Smooth muscle cell (in vitro differentiated cells): Measurements from ENCODE around the gene KLRD1. TPM values are rescaled to one million over a fixed set of nuclear protein-coding genes. Genes with fewer than 3 reads are reported as not detected.
"Not testable (repeated sequence)": the region's sequence is repeated elsewhere in the genome, so short reads cannot be mapped to it uniquely, and the experiment has no call there.

ENCODE experiments used
- DNase-seq: peaks from one replicate; lab custom pipeline; 2025; ENCODE audit not compliant: unreplicated experiment; lab: John Stamatoyannopoulos, UW
- H2AFZ ChIP-seq: fragments of 200-600 bp; sonication (generic); 2 replicates; pipeline ENCODE4 v1.6.0; 2016; ENCODE audit warnings: antibody characterized with exemption, low read depth, mild to moderate bottlenecking
- H3F3A ChIP-seq: fragments of 200-600 bp; sonication (generic); 2 replicates; pipeline ENCODE4 v1.6.0; 2017; ENCODE audit warnings: antibody characterized with exemption, low read depth
- H3K27ac ChIP-seq: fragments of 200-600 bp; sonication (generic); 2 replicates; pipeline ENCODE4 v1.5.1; 2016; ENCODE audit warnings: low read depth, mild to moderate bottlenecking
- H3K27me3 ChIP-seq: fragments of 200-600 bp; sonication (generic); 2 replicates; pipeline ENCODE4 v1.6.1; 2016; ENCODE audit warnings: low read depth, mild to moderate bottlenecking
- H3K36me3 ChIP-seq: fragments of 200-600 bp; sonication (generic); 2 replicates; pipeline ENCODE4 v1.5.1; 2016; ENCODE audit warnings: low read depth
- H3K4me1 ChIP-seq: fragments of 200-600 bp; sonication (generic); 2 replicates; pipeline ENCODE4 v1.5.1; 2016; ENCODE audit warnings: low read depth
- H3K4me2 ChIP-seq: fragments of 200-600 bp; sonication (generic); 2 replicates; pipeline ENCODE4 v1.6.0; 2016; ENCODE audit warnings: mild to moderate bottlenecking
- H3K4me3 ChIP-seq: fragments of 200-600 bp; sonication (generic); 2 replicates; pipeline ENCODE4 v1.5.1; 2016; ENCODE audit warnings: mild to moderate bottlenecking
- H3K79me2 ChIP-seq: fragments of 200-600 bp; sonication (generic); 2 replicates; pipeline ENCODE4 v1.6.0; 2016; ENCODE audit warnings: low read depth, mild to moderate bottlenecking
- H3K9ac ChIP-seq: fragments of 200-600 bp; sonication (generic); 2 replicates; pipeline ENCODE4 v1.6.0; 2016; ENCODE audit warnings: low read depth
- H3K9me3 ChIP-seq: fragments of 200-600 bp; sonication (generic); replicated peaks from 2 replicates; pipeline ENCODE4 v1.5.1; 2016; ENCODE audit warnings: low read depth
- H4K20me1 ChIP-seq: fragments of 200-600 bp; sonication (generic); 2 replicates; pipeline ENCODE4 v1.6.0; 2016; ENCODE audit warnings: low read depth
- CTCF ChIP-seq: fragments of 200-600 bp; sonication (generic); IDR thresholded peaks from 2 replicates; pipeline ENCODE4 v1.5.1; 2017; ENCODE audit warnings: borderline replicate concordance, mild to moderate bottlenecking, antibody characterized with exemption; ENCODE audit not compliant: insufficient read depth, poor library complexity, severe bottlenecking
- WGBS: methylation state at CpG from one replicate; pipeline ENCODE4 v1.1.7; 2016; ENCODE audit warnings: low lambda C conversion rate; 5-methylcytosine and 5-hydroxymethylcytosine counted together
- polyA plus RNA-seq: library from polyadenylated mRNA; unstranded; fragments of >200 nt; fragmentation: Nextera tagmentation; extraction: Ambion mirVana; gene quantifications from 2 replicates; pipeline ENCODE4 v1.2.1, GENCODE V29; 2016
- total RNA-seq: library from RNA; depleted of rRNA; stranded (reverse); fragments of >200 nt; gene quantifications from 2 replicates; pipeline ENCODE4 v1.2.3, GENCODE V29; 2014

KLRD1 gene
- total and polyA plus RNA-seq, 2 experiments from 2014 or later, result 0.09 to 0.18 TPM

GRCh38 chr12:10341892-10342509 is 34.3 kb downstream of the KLRD1 start:
- TF ChIP-seq CTCF, result no peak
- no peaks in the 10 kb centered on the region for H3K27me3 ChIP-seq
- no peaks in the 10 kb centered on the region for H3F3A ChIP-seq
- no peak for DNase-seq
- H3K27ac ChIP-seq, result no peak overlapping the region
- no peaks in the 10 kb centered on the region for H3K4me1 ChIP-seq
- H4K20me1 ChIP-seq, result no peaks in the 10 kb centered on the region
- no peaks in the 10 kb centered on the region for H3K9me3 ChIP-seq
- no peak overlapping the region for H2AFZ ChIP-seq
- 100% methylated on average over 1 of the region's 1 CpG for WGBS
- H3K4me3 ChIP-seq, result no peak overlapping the region
- H3K4me2 ChIP-seq, result no peak overlapping the region
- no peaks in the 10 kb centered on the region for H3K36me3 ChIP-seq
- no peaks in the 10 kb centered on the region for H3K79me2 ChIP-seq
- H3K9ac ChIP-seq, result no peak overlapping the region

- H2AFZ ChIP-seq, DNase-seq, H3K79me2 ChIP-seq, H3K27me3 ChIP-seq, H3K27ac ChIP-seq, H3K9ac ChIP-seq, H3F3A ChIP-seq, H4K20me1 ChIP-seq, H3K36me3 ChIP-seq, H3K4me3 ChIP-seq, H3K4me2 ChIP-seq, H3K9me3 ChIP-seq, H3K4me1 ChIP-seq: not testable (repeated sequence)
- 64% methylated on average over 3 of the region's 3 CpGs for WGBS
Observed at GRCh38 chr12:10351457-10351856, 43.8 kb downstream of the KLRD1 start.

- no peaks in the 10 kb centered on the region for H3F3A ChIP-seq
- no peaks in the 10 kb centered on the region for H3K9me3 ChIP-seq
- H3K4me3 ChIP-seq, result no peak overlapping the region
- DNase-seq, result no peak
- H3K36me3 ChIP-seq, result no peaks in the 10 kb centered on the region
- no peaks in the 10 kb centered on the region for H3K4me1 ChIP-seq
- WGBS, result 91% methylated on average over 4 of the region's 4 CpGs
- peak overlapping the region; percentile 81 for H2AFZ ChIP-seq
- H4K20me1 ChIP-seq, result no peaks in the 10 kb centered on the region
- H3K4me2 ChIP-seq, result no peak overlapping the region
- H3K9ac ChIP-seq, result no peak overlapping the region
- H3K27ac ChIP-seq, result peak overlapping the region; percentile 7
- no peak for TF ChIP-seq CTCF
- no peaks in the 10 kb centered on the region for H3K27me3 ChIP-seq
- no peaks in the 10 kb centered on the region for H3K79me2 ChIP-seq
Observed at GRCh38 chr12:10354071-10354470, 46.4 kb downstream of the KLRD1 start.

GRCh38 chr12:10354502-10354901 is 46.8 kb downstream of the KLRD1 start:
- no peaks in the 10 kb centered on the region for H3K36me3 ChIP-seq
- no peak for TF ChIP-seq CTCF
- H3K79me2 ChIP-seq, result no peaks in the 10 kb centered on the region
- no peak overlapping the region for H3K4me2 ChIP-seq
- no peak overlapping the region for H3K9ac ChIP-seq
- no peaks in the 10 kb centered on the region for H4K20me1 ChIP-seq
- no peaks in the 10 kb centered on the region for H3K9me3 ChIP-seq
- 14% methylated on average over 2 of the region's 2 CpGs for WGBS
- H3K4me3 ChIP-seq, result no peak overlapping the region
- peak; percentile 18 for DNase-seq
- H3K27me3 ChIP-seq, result no peaks in the 10 kb centered on the region
- no peaks in the 10 kb centered on the region for H3F3A ChIP-seq
- no peaks in the 10 kb centered on the region for H3K4me1 ChIP-seq
- H3K27ac ChIP-seq, result peak overlapping the region; percentile 7
- H2AFZ ChIP-seq, result peak overlapping the region; percentile 81
